ENCODE results near the gene TBATA. TPM values are rescaled to one million over a fixed set of nuclear protein-coding genes. Genes with fewer than 3 reads are reported as not detected.

TBATA gene
- total and polyA plus RNA-seq, 8 donors: not detected

DNA sequence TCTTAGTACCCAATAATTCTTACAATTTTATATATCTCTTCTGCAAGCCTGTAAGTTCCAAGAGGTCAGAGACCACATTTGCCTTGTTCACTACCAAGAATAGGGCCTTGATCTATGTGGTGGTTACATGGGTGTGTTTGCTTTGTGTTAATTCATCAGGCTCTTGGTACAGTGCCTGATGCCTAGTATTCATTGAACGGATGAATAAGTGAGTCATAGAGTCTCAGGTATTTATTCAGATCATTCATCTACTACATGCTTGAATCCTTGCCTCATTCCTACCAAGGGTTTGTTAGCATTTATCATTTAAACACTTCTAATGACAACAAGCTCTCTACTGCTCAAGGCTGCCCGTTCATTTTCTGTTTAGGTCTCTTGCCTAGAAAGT is 19.2 kb upstream of the TBATA start:
- Histone ChIP-seq H3K4me1 (no peaks in the 10 kb centered on the region), H3K27me3 (no peaks in the 10 kb centered on the region), H3K36me3 (no peaks in the 10 kb centered on the region), H3K27ac (no peak overlapping the region), H3K4me3 (no peak overlapping the region), H3K9me3 (no peaks in the 10 kb centered on the region)
- ATAC-seq: peak; percentile 58
- TF ChIP-seq, protein P1, sequence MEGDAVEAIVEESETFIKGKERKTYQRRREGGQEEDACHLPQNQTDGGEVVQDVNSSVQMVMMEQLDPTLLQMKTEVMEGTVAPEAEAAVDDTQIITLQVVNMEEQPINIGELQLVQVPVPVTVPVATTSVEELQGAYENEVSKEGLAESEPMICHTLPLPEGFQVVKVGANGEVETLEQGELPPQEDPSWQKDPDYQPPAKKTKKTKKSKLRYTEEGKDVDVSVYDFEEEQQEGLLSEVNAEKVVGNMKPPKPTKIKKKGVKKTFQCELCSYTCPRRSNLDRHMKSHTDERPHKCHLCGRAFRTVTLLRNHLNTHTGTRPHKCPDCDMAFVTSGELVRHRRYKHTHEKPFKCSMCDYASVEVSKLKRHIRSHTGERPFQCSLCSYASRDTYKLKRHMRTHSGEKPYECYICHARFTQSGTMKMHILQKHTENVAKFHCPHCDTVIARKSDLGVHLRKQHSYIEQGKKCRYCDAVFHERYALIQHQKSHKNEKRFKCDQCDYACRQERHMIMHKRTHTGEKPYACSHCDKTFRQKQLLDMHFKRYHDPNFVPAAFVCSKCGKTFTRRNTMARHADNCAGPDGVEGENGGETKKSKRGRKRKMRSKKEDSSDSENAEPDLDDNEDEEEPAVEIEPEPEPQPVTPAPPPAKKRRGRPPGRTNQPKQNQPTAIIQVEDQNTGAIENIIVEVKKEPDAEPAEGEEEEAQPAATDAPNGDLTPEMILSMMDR (IDR thresholded peaks at IDR 0.05): no peak
- DNase-seq: no peak
- intact Hi-C loops (cut with DNase I): no loop called here

DNA sequence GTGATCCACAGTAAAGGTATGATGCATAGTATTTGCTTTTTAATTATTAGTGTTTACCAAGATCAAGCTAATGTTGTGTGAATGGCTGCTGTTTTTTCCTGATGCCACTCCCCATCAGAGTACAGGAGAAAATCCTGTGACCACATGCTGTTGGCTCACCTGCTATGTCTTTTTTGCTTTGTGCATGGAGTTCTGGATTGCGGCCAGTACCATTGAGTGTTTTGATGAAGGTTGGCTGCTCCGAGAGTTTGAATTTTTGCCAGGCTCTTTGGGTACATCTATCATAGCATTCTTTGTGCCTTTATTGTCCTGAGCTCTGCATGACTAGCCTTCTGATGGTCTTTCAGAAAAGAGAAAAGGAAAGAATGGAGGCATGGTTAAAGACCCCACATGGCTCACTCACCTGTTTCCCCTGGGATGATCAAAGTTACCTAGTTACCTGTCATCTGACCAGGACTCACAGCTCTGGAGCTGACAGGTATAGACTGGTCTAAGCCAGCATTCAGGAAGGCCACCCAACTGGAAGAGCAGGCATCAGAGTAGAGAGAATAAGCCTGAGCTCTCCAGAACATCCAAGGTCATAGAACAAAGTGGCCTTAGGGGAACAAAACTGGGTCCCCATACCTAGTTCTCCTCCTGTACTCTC is 18.7 kb upstream of the TBATA start:
- no peak for DNase-seq
- Histone ChIP-seq H3K9me3 (no peaks in the 10 kb centered on the region), H3K27me3 (no peaks in the 10 kb centered on the region), H3K36me3 (no peaks in the 10 kb centered on the region), H3K4me3 (no peak overlapping the region), H3K4me1 (no peaks in the 10 kb centered on the region), H3K27ac (no peak overlapping the region)
- intact Hi-C loops (cut with DNase I): no loop called here
- TF ChIP-seq, protein P1 (IDR thresholded peaks at IDR 0.05): no peak
- ATAC-seq: peak; percentile 48

DNA sequence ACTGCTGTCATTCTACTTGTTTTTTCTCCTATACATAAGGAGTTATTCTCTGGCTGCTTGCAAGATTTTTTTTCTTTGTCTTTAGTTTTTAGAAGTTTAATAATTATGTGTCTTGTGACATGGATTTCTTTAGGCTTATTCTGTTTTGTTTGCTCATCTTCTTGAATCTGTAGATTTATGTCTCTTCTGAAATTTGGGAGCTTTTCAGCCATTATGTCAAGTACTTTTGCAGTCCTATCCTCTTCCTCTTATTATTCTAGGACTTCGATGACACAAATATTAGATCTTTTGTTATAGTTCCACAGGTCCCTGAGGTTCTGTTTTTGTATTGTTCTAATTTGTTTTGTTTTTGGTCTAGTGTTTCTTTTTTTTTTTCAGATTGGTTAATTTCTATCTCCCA is 16.7 kb upstream of the TBATA start:
- DNase-seq: no peak
- Histone ChIP-seq H3K27ac (no peak overlapping the region), H3K4me3 (no peak overlapping the region), H3K9me3 (no peaks in the 10 kb centered on the region), H3K36me3 (no peaks in the 10 kb centered on the region), H3K27me3 (no peaks in the 10 kb centered on the region), H3K4me1 (no peaks in the 10 kb centered on the region)
- intact Hi-C loops (cut with DNase I): no loop called here
- ATAC-seq: no peak
- TF ChIP-seq, protein P1 (IDR thresholded peaks at IDR 0.05): no peak

DNA sequence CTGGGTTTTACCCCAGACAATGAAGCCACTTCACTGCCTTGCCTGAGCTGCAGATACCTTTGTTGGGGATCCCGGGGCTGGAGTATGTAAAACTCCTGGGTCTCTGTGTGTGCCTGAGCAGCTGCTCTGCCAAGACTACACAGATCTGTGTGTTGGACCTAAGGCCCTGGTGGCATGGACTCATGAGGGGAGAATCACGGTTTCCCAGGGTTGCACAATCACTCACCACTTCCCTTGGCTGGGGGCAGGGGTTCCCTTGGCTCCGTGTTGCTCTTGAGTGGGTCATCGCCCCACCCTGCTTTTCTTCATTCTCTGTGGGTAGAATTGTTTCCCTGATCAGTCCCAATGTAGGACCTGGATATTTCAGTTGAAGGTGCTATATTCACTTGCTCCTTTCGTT is 13.9 kb upstream of the TBATA start:
- Histone ChIP-seq H3K4me1 (no peaks in the 10 kb centered on the region), H3K9me3 (no peaks in the 10 kb centered on the region), H3K27me3 (no peaks in the 10 kb centered on the region), H3K4me3 (no peak overlapping the region), H3K36me3 (no peaks in the 10 kb centered on the region), H3K27ac (no peak overlapping the region)
- intact Hi-C loops (cut with DNase I): no loop called here
- TF ChIP-seq, protein P1 (IDR thresholded peaks at IDR 0.05): no peak
- peak; percentile 15 for ATAC-seq
- no peak for DNase-seq

DNA sequence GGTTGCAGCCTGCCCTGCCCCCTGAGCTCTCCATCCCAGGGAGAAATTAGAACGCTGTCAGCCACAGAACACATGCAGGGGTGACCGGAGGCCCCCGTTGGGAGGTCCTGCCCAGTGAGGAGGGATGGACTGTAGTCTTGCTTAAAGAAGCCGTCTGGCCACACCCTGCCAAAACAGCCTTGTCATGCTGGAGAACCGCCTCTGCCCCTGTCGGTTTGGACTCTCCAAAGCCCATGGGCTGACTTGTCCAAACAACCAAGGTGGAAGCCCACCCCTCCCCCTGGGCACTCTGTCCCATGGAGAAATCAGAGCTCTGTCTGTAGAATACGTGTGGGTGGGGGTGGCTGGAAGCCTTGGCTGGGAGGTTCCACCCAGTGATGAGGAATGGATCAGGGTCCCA is 12.7 kb upstream of the TBATA start:
- intact Hi-C loops (cut with DNase I): no loop called here
- ATAC-seq (no peak), DNase-seq (no peak)
- H3K27me3 ChIP-seq: no peaks in the 10 kb centered on the region
- no peak overlapping the region for H3K4me3 ChIP-seq
- no peaks in the 10 kb centered on the region for H3K9me3 ChIP-seq
- TF ChIP-seq, protein P1 (IDR thresholded peaks at IDR 0.05): no peak
- no peaks in the 10 kb centered on the region for H3K4me1 ChIP-seq
- no peaks in the 10 kb centered on the region for H3K36me3 ChIP-seq
- no peak overlapping the region for H3K27ac ChIP-seq
